Suprapubic skin (tissue), 4 donors: Measurements from ENCODE around the gene CPSF4. TPM values are rescaled to one million over a fixed set of nuclear protein-coding genes. Genes with fewer than 3 reads are reported as not detected.

Experiments used
- DNase-seq, 2 donors: peaks; one replicate each; pipeline ENCODE4 v3.0.0-alpha.2; 2019; ENCODE audit warnings: low spot score in 2 of 2
- H3K27ac ChIP-seq: fragments of 200-600 bp; sonication (generic); one replicate; pipeline ENCODE4 v1.5.1; 2019
- H3K27me3 ChIP-seq: fragments of 200-600 bp; sonication (generic); one replicate; pipeline ENCODE4 v1.5.1; 2019
- H3K36me3 ChIP-seq: fragments of 200-600 bp; sonication (generic); one replicate; pipeline ENCODE4 v1.5.1; 2019
- H3K4me1 ChIP-seq: fragments of 200-600 bp; sonication (generic); one replicate; pipeline ENCODE4 v1.5.1; 2019
- H3K4me3 ChIP-seq: fragments of 200-600 bp; sonication (generic); one replicate; pipeline ENCODE4 v1.5.1; 2019; ENCODE audit warnings: mild to moderate bottlenecking
- H3K9me3 ChIP-seq: fragments of 200-600 bp; sonication (generic); one replicate; pipeline ENCODE4 v1.5.1; 2019
- CTCF ChIP-seq, 2 donors: fragments of 200-600 bp in 1 of 2; fragments of 450-650 bp in 1 of 2; sonication (generic) in 1 of 2; IDR thresholded peaks; one replicate each; pipeline ENCODE4 v1.5.1; 2016 to 2019; ENCODE audit warnings: antibody characterized with exemption in 2 of 2, mild to moderate bottlenecking in 1 of 2, moderate library complexity in 1 of 2
- EP300 ChIP-seq: sonication (generic); formaldehyde crosslinking; IDR thresholded peaks from one replicate; pipeline ENCODE4 v1.6.1; 2017; ENCODE audit warnings: antibody characterized with exemption
- POLR2A ChIP-seq, 2 donors: fragments of 450-650 bp; IDR thresholded peaks; one replicate each; pipeline ENCODE4 v1.6.1; 2017; ENCODE audit warnings: antibody characterized with exemption in 2 of 2, mild to moderate bottlenecking in 2 of 2, moderate library complexity in 2 of 2
- POLR2AphosphoS5 ChIP-seq, 3 donors: sonication (generic); formaldehyde crosslinking; IDR thresholded peaks; one replicate each; pipeline ENCODE4 v1.6.1; 2017; ENCODE audit warnings: antibody characterized with exemption in 3 of 3
- WGBS: methylation state at CpG from one replicate; pipeline ENCODE4 v1.1.5; 2018; 5-methylcytosine and 5-hydroxymethylcytosine counted together
- total RNA-seq, 4 donors: library from RNA; depleted of rRNA; stranded (reverse); fragments of >200 nt; gene quantifications; one replicate each; pipeline ENCODE4 v1.1.0, GENCODE V29; 2016

CPSF4 gene
- total RNA-seq, 4 donors from 2014 or later = 35.0 to 59.9 (median 41.7) TPM

GRCh38 chr7:99419323-99420021 lies 19.3 kb upstream of the CPSF4 start:
- Histone ChIP-seq H3K36me3 (peaks cover 91% of the 10 kb centered on the region), H3K4me3 (no peak overlapping the region), H3K9me3 (no peaks in the 10 kb centered on the region), H3K27me3 (no peaks in the 10 kb centered on the region), H3K4me1 (no peaks in the 10 kb centered on the region), H3K27ac (no peak overlapping the region)
- no peak for DNase-seq
- 79% methylated on average over 14 of the region's 29 CpGs for WGBS
- TF ChIP-seq POLR2A (IDR thresholded peaks at IDR 0.05) (no peak), POLR2AphosphoS5 (IDR thresholded peaks at IDR 0.05) (no peak), EP300 (no peak), CTCF (IDR thresholded peaks at IDR 0.05) (no peak)

- no peaks in the 10 kb centered on the region for H3K27me3 ChIP-seq
- H3K27ac ChIP-seq = no peak overlapping the region
- H3K9me3 ChIP-seq = no peaks in the 10 kb centered on the region
- DNase-seq = no peak
- WGBS = 100% methylated on average over 1 of the region's 5 CpGs
- no peak for TF ChIP-seq POLR2AphosphoS5 (IDR thresholded peaks at IDR 0.05)
- TF ChIP-seq CTCF (IDR thresholded peaks at IDR 0.05) = no peak
- no peak for TF ChIP-seq POLR2A (IDR thresholded peaks at IDR 0.05)
- TF ChIP-seq EP300 = no peak
- H3K4me1 ChIP-seq = no peaks in the 10 kb centered on the region
- H3K36me3 ChIP-seq = peaks cover 92% of the 10 kb centered on the region
- H3K4me3 ChIP-seq = no peak overlapping the region
These were observed 18.5 kb upstream of the CPSF4 start for GRCh38 chr7:99420213-99420612.

DNA sequence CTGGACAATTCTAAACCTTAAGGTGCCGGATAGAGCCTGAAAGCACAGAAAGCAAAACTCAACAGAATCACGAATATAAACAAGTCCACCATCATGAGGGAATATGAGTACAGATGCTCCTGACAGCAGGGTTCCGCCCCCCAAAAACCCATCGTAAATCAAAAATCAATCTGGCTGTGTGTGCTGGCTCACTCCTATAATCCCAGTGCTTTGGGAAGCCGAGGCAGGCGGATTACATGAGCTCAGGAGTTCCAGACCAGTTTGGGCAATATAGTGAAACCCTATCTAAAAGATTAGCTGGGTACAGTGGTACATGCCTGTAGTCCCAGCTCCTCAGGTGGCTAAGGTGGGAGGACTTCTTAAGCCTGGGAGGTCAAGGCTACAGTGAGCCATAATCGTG lies 17.8 kb upstream of the CPSF4 start:
- no peak overlapping the region for H3K4me3 ChIP-seq
- no peaks in the 10 kb centered on the region for H3K4me1 ChIP-seq
- no peaks in the 10 kb centered on the region for H3K27me3 ChIP-seq
- H3K36me3 ChIP-seq = peaks cover 94% of the 10 kb centered on the region
- DNase-seq = no peak
- H3K27ac ChIP-seq = no peak overlapping the region
- no peak for TF ChIP-seq EP300
- TF ChIP-seq CTCF (IDR thresholded peaks at IDR 0.05) = no peak
- TF ChIP-seq POLR2A (IDR thresholded peaks at IDR 0.05) = no peak
- TF ChIP-seq POLR2AphosphoS5 (IDR thresholded peaks at IDR 0.05) = no peak
- no peaks in the 10 kb centered on the region for H3K9me3 ChIP-seq
- 84% methylated on average over 7 of the region's 7 CpGs for WGBS

GRCh38 chr7:99422186-99422585 lies 16.6 kb upstream of the CPSF4 start:
- H3K4me3 ChIP-seq = no peak overlapping the region
- H3K9me3 ChIP-seq = no peaks in the 10 kb centered on the region
- no peak overlapping the region for H3K27ac ChIP-seq
- H3K27me3 ChIP-seq = no peaks in the 10 kb centered on the region
- DNase-seq = no peak
- no peaks in the 10 kb centered on the region for H3K4me1 ChIP-seq
- WGBS = 94% methylated on average over 11 of the region's 11 CpGs
- peaks cover 89% of the 10 kb centered on the region for H3K36me3 ChIP-seq
- TF ChIP-seq CTCF (IDR thresholded peaks at IDR 0.05) (no peak), EP300 (no peak), POLR2A (IDR thresholded peaks at IDR 0.05) (no peak), POLR2AphosphoS5 (IDR thresholded peaks at IDR 0.05) (no peak)

- no peak overlapping the region for H3K27ac ChIP-seq
- H3K4me1 ChIP-seq = no peaks in the 10 kb centered on the region
- no peaks in the 10 kb centered on the region for H3K9me3 ChIP-seq
- H3K4me3 ChIP-seq = no peak overlapping the region
- TF ChIP-seq POLR2A (IDR thresholded peaks at IDR 0.05) = no peak
- no peak for TF ChIP-seq POLR2AphosphoS5 (IDR thresholded peaks at IDR 0.05)
- H3K27me3 ChIP-seq = no peaks in the 10 kb centered on the region
- 69% methylated on average over 5 of the region's 5 CpGs for WGBS
- H3K36me3 ChIP-seq = peaks cover 87% of the 10 kb centered on the region
- DNase-seq = no peak
These were observed 16.1 kb upstream of the CPSF4 start for GRCh38 chr7:99422625-99423024.
